ENCODE measurements around the gene ISG15. TPM values are rescaled to one million over a fixed set of nuclear protein-coding genes. Genes with fewer than 3 reads are reported as not detected.

ISG15 gene
- total and polyA plus RNA-seq, 2 of the 13 experiments (the other 11 are each of a cell fraction or from before 2014, with no cell fraction given), result 42.1 to 54.9 TPM

GRCh38 chr1:1013922-1014648 is 788 bp downstream of the ISG15 start (continued):
- TF ChIP-seq ZBTB20 (CRISPR knock-in tag; IDR thresholded peaks at IDR 0.05; ENCODE audit: borderline replicate concordance, low read depth), result no peak
- 0 out of 2 replicates have a peak, but pooled peaks have one; percentile 60 for TF ChIP-seq ZNF766 (CRISPR knock-in tag; IDR thresholded peaks at IDR 0.05; ENCODE audit: borderline replicate concordance)
- TF ChIP-seq ZFY (CRISPR knock-in tag; IDR thresholded peaks at IDR 0.05), result peak; percentile 53; the same call in 1 of the 2 replicates
- no peak for TF ChIP-seq ZNF552 (CRISPR knock-in tag; IDR thresholded peaks at IDR 0.05; ENCODE audit: borderline replicate concordance)
- no peak for TF ChIP-seq SETDB1 (CRISPR knock-in tag; IDR thresholded peaks at IDR 0.05; ENCODE audit: borderline replicate concordance)
- no peak for TF ChIP-seq MXD4 (CRISPR knock-in tag; IDR thresholded peaks at IDR 0.05)
- no peak for TF ChIP-seq ZNF672 (CRISPR knock-in tag; IDR thresholded peaks at IDR 0.05)
- no peak for TF ChIP-seq TRIM24 (CRISPR knock-in tag; IDR thresholded peaks at IDR 0.05)
- TF ChIP-seq HDAC1 (CRISPR knock-in tag; IDR thresholded peaks at IDR 0.05), result 0 out of 2 replicates have a peak, but pooled peaks have one; percentile 7
- no peak for TF ChIP-seq RBFOX2 (IDR thresholded peaks at IDR 0.05; ENCODE audit: low read depth, low read length)
- TF ChIP-seq ASH2L (IDR thresholded peaks at IDR 0.05; ENCODE audit: insufficient read length, low read depth, low read length), result no peak
- peak; percentile 46; the same call in 1 of the 2 replicates for TF ChIP-seq ZNF431 (CRISPR knock-in tag; IDR thresholded peaks at IDR 0.05; ENCODE audit: borderline replicate concordance, low read depth)
- TF ChIP-seq ZFP90 (CRISPR knock-in tag; IDR thresholded peaks at IDR 0.05; ENCODE audit: borderline replicate concordance), result 0 out of 2 replicates have a peak, but pooled peaks have one; percentile 49
- TF ChIP-seq SNAPC5 (CRISPR knock-in tag; IDR thresholded peaks at IDR 0.05; ENCODE audit: borderline replicate concordance), result no peak
- 0 out of 2 replicates have a peak, but pooled peaks have one; percentile 4 for TF ChIP-seq KLF13 (CRISPR knock-in tag; IDR thresholded peaks at IDR 0.05)
- peak; percentile 60 for TF ChIP-seq CTCF (CRISPR knock-in tag; IDR thresholded peaks at IDR 0.05)
- no peak for TF ChIP-seq HNRNPH1 (optimal IDR thresholded peaks at IDR 0.05; ENCODE audit: low read depth, low read length)
- no peak for TF ChIP-seq ZNF788 (CRISPR knock-in tag; IDR thresholded peaks at IDR 0.05; ENCODE audit: borderline replicate concordance)
- TF ChIP-seq ZNF33B (CRISPR knock-in tag; IDR thresholded peaks at IDR 0.05), result no peak
- TF ChIP-seq ZNF33A (CRISPR knock-in tag; IDR thresholded peaks at IDR 0.05; ENCODE audit: borderline replicate concordance), result no peak
- TF ChIP-seq ZNF274 (CRISPR knock-in tag; IDR thresholded peaks at IDR 0.05), result no peak
- TF ChIP-seq THAP7 (CRISPR knock-in tag; IDR thresholded peaks at IDR 0.05), result peak; percentile 3; the same call in 1 of the 2 replicates
- no peak for TF ChIP-seq ETV6 (CRISPR knock-in tag; conservative IDR thresholded peaks at IDR 0.05)
- TF ChIP-seq E2F2 (CRISPR knock-in tag; IDR thresholded peaks at IDR 0.05; ENCODE audit: borderline replicate concordance), result no peak
- TF ChIP-seq XRCC5 (optimal IDR thresholded peaks at IDR 0.05; ENCODE audit: low read length), result peak; percentile 18
- no peak for TF ChIP-seq IRF1 (CRISPR knock-in tag; IDR thresholded peaks at IDR 0.05; ENCODE audit: low read depth)

Data from HepG2 (cell line).